ENCODE results near the gene LY86. TPM values are rescaled to one million over a fixed set of nuclear protein-coding genes. Genes with fewer than 3 reads are reported as not detected.

The LY86 gene
- total RNA-seq, 1 donor from 2014 or later = not detected

- H3K4me3 ChIP-seq (ENCODE audit: low read depth, low read length) = no peak overlapping the region
- DNase-seq (ENCODE audit: low read depth) = no peak
- TF ChIP-seq CTCF (conservative IDR thresholded peaks at IDR 0.05; ENCODE audit: low read depth, low read length) = no peak
Measured at GRCh38 chr6:6595952-6596351, 7.4 kb downstream of the LY86 start.

GRCh38 chr6:6596529-6597328 is 8.2 kb downstream of the LY86 start:
- no peak for TF ChIP-seq CTCF (conservative IDR thresholded peaks at IDR 0.05; ENCODE audit: low read depth, low read length)
- no peak for DNase-seq (ENCODE audit: low read depth)
- no peak overlapping the region for H3K4me3 ChIP-seq (ENCODE audit: low read depth, low read length)

GRCh38 chr6:6597682-6598081 is 9.2 kb downstream of the LY86 start:
- TF ChIP-seq CTCF (conservative IDR thresholded peaks at IDR 0.05; ENCODE audit: low read depth, low read length) = no peak
- H3K4me3 ChIP-seq (ENCODE audit: low read depth, low read length) = no peak overlapping the region
- no peak for DNase-seq (ENCODE audit: low read depth)

GRCh38 chr6:6599468-6599873 is 11.0 kb downstream of the LY86 start:
- no peak overlapping the region for H3K4me3 ChIP-seq (ENCODE audit: low read depth, low read length)
- no peak for DNase-seq (ENCODE audit: low read depth)
- no peak for TF ChIP-seq CTCF (conservative IDR thresholded peaks at IDR 0.05; ENCODE audit: low read depth, low read length)

- DNase-seq (ENCODE audit: low read depth) = no peak
- H3K4me3 ChIP-seq (ENCODE audit: low read depth, low read length) = no peak overlapping the region
- no peak for TF ChIP-seq CTCF (conservative IDR thresholded peaks at IDR 0.05; ENCODE audit: low read depth, low read length)
Measured at GRCh38 chr6:6600875-6601274, 12.4 kb downstream of the LY86 start.

GRCh38 chr6:6602262-6602661 is 13.7 kb downstream of the LY86 start:
- no peak for TF ChIP-seq CTCF (conservative IDR thresholded peaks at IDR 0.05; ENCODE audit: low read depth, low read length)
- DNase-seq (ENCODE audit: low read depth) = no peak
- H3K4me3 ChIP-seq (ENCODE audit: low read depth, low read length) = no peak overlapping the region

GRCh38 chr6:6603317-6603716 is 14.8 kb downstream of the LY86 start:
- TF ChIP-seq CTCF (conservative IDR thresholded peaks at IDR 0.05; ENCODE audit: low read depth, low read length) = no peak
- no peak overlapping the region for H3K4me3 ChIP-seq (ENCODE audit: low read depth, low read length)
- no peak for DNase-seq (ENCODE audit: low read depth)

Data from epithelial cell of proximal tubule (primary cell).